HepG2 (cell line): ENCODE results near the gene ERRFI1.

Source experiments
- EHMT2 ChIP-seq: fragments of 200-600 bp; sonication (generic); IDR thresholded peaks from 2 replicates; pipeline ENCODE4 v1.7.0; 2017; ENCODE audit warnings: antibody characterized with exemption, low read depth, low read length, borderline replicate concordance
- FOXK2 ChIP-seq: fragments of 450-650 bp; IDR thresholded peaks from 2 replicates; pipeline ENCODE4 v1.6.1; 2016
- MTF2 ChIP-seq: sonication (generic); formaldehyde crosslinking; IDR thresholded peaks from 2 replicates; pipeline ENCODE4 v1.5.0; 2020; ENCODE audit warnings: missing genetic modification reagents, borderline replicate concordance
- MZF1 ChIP-seq: sonication (generic); formaldehyde crosslinking; IDR thresholded peaks from 2 replicates; pipeline ENCODE4 v1.8.1; 2023; ENCODE audit warnings: mild to moderate bottlenecking, missing genetic modification reagents, borderline replicate concordance
- ZNF292 ChIP-seq: sonication (generic); formaldehyde crosslinking; IDR thresholded peaks from 2 replicates; pipeline ENCODE4 v1.8.1; 2022; ENCODE audit warnings: mild to moderate bottlenecking, low read depth, missing genetic modification reagents, borderline replicate concordance
- TF ChIP-seq, protein P1 (sequence below), 2 experiments: sonication (generic) in 1 of 2; formaldehyde crosslinking in 1 of 2; IDR thresholded peaks; 2 replicates each; pipeline versions ENCODE4 v1.4.0 to v1.6.1; 2018 to 2020; ENCODE audit warnings: missing genetic modification reagents in 2 of 2, borderline replicate concordance in 1 of 2, low read depth in 1 of 2, mild to moderate bottlenecking in 1 of 2, missing biosample characterization in 1 of 2
- TF ChIP-seq, protein P2 (sequence below): sonication (generic); formaldehyde crosslinking; IDR thresholded peaks from 2 replicates; pipeline ENCODE4 v1.5.0; 2020; ENCODE audit warnings: mild to moderate bottlenecking, missing genetic modification reagents, moderate library complexity

DNA sequence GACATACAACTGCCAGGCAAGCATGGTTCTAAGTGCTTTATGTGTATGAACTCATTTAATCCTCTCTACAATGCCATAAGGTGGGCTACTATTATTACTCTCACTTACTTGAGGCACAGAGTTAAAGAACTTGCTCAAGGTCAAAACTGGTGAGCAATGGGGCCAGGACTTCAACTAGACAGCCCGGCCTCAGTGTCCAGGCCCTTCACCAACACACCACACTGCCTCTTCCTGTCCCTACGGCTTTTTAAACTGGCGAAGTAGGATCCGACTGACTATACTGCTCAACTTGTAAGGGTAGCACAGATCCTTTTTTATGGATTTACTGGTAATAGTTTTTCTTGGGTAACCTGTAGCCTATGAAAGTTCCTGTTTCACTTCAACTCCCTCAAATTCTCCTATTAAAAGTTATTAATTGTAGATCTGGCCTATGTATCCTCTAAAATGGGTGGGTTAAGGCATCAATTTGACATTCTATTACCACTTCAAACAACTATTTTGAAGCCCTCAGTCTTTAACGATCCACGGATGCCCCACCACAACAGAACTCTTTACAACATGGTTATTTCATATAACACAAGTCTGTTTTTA lies 4.3 kb downstream of the ERRFI1 start:
- TF ChIP-seq, protein P1, sequence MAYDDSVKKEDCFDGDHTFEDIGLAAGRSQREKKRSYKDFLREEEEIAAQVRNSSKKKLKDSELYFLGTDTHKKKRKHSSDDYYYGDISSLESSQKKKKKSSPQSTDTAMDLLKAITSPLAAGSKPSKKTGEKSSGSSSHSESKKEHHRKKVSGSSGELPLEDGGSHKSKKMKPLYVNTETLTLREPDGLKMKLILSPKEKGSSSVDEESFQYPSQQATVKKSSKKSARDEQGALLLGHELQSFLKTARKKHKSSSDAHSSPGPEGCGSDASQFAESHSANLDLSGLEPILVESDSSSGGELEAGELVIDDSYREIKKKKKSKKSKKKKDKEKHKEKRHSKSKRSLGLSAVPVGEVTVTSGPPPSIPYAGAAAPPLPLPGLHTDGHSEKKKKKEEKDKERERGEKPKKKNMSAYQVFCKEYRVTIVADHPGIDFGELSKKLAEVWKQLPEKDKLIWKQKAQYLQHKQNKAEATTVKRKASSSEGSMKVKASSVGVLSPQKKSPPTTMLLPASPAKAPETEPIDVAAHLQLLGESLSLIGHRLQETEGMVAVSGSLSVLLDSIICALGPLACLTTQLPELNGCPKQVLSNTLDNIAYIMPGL (CRISPR knock-in tag; IDR thresholded peaks at IDR 0.05; ENCODE audit: borderline replicate concordance in 1 of 2, low read depth in 1 of 2) = no peak
- TF ChIP-seq EHMT2 (no peak), MZF1 (CRISPR knock-in tag) (no peak), FOXK2 (no peak), ZNF292 (CRISPR knock-in tag) (no peak), MTF2 (CRISPR knock-in tag) (no peak)
- TF ChIP-seq, protein P2, sequence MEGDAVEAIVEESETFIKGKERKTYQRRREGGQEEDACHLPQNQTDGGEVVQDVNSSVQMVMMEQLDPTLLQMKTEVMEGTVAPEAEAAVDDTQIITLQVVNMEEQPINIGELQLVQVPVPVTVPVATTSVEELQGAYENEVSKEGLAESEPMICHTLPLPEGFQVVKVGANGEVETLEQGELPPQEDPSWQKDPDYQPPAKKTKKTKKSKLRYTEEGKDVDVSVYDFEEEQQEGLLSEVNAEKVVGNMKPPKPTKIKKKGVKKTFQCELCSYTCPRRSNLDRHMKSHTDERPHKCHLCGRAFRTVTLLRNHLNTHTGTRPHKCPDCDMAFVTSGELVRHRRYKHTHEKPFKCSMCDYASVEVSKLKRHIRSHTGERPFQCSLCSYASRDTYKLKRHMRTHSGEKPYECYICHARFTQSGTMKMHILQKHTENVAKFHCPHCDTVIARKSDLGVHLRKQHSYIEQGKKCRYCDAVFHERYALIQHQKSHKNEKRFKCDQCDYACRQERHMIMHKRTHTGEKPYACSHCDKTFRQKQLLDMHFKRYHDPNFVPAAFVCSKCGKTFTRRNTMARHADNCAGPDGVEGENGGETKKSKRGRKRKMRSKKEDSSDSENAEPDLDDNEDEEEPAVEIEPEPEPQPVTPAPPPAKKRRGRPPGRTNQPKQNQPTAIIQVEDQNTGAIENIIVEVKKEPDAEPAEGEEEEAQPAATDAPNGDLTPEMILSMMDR (CRISPR knock-in tag) = no peak
